NCI-H460 (cell line): ENCODE measurements around the gene FAM240A. TPM values are rescaled to one million over a fixed set of nuclear protein-coding genes. Genes with fewer than 3 reads are reported as not detected.
"Not testable (repeated sequence)": the region's sequence is repeated elsewhere in the genome, so short reads cannot be mapped to it uniquely, and the experiment has no call there.

Experiments
- DNase-seq: peaks from one replicate; pipeline ENCODE4 v3.0.0-alpha.2; 2016; ENCODE audit warnings: low read depth; ENCODE audit errors: extremely low read depth
- polyA plus RNA-seq: library from polyadenylated mRNA; depleted of rRNA; stranded (reverse); fragments of >200 nt; gene quantifications from 2 replicates; pipeline ENCODE4 v1.2.3, GENCODE V29; 2014; cell fraction: nucleus; rRNA removed
- total RNA-seq: library from RNA; depleted of rRNA; stranded (reverse); fragments of >200 nt; shearing (Covaris generic); gene quantifications from 2 replicates; pipeline ENCODE4 v1.2.3, GENCODE V29; 2014; rRNA removed

Gene FAM240A
- not detected in 2 replicates for total RNA-seq
- not detected in 2 replicates for polyA plus RNA-seq

DNA sequence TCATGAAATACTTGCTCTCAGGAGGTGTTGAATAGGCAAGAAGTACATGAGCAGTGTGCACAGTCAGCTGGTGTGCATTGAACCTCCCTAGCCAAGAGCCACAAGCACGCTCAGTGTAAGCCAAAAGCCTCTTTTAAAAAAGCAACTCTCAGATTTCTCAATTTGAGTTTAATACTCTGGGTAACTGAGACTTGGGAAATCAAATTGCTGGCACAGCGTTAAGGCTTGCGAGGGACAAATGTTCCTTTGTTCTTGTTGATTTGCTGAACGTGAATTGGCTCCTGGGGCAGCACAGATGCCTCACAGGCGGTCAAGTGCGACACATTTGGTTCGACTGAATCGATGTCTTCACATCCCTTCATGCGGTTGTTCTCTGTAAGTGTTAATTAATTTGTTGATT, at the start of gene FAM240A:
FAM240A (plus strand) TSS at position 202 of the 400 bp plus-strand sequence; CDS start at position 361, 159 bp downstream.
- DNase-seq: no peak

DNA sequence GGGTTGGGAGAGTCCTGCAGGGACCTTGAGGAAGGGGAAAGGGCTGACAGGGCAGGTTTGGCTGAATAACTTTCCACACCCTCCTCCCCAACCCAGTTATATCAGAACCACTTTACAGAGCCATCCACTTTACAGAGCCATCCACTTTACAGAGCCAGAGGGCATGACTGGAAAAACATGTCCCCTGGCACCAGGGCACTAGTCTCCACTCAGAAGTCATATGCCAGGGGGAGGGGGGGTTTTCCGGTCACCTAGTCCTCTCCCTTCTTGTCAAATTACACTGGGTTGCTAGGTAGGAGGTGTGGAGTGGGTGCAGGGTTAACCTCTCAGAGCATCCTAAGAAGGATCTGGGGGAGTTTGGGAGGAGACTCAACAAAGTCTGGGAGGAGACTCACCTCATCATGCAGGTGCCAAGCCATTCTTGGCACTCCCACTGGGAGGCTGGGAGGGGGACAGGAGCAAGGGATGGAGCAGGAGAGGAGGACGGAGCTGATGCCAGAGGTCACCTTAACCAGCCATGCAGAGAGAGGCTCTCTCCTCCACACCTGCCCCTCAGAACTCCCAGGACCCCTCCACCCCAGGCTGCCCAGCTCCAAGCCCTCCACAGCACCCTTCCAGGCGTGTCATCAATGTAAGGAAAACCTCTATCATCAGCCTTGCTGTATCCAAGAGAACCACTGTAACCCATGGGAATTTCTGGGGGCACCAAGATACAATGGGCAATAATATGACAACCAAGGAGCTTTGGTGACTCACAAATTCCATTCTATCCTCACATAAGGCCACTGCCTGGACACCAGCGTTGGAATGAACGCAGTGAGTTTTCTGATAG, 47.9 kb upstream of the FAM240A start:
- no peak for DNase-seq

DNA sequence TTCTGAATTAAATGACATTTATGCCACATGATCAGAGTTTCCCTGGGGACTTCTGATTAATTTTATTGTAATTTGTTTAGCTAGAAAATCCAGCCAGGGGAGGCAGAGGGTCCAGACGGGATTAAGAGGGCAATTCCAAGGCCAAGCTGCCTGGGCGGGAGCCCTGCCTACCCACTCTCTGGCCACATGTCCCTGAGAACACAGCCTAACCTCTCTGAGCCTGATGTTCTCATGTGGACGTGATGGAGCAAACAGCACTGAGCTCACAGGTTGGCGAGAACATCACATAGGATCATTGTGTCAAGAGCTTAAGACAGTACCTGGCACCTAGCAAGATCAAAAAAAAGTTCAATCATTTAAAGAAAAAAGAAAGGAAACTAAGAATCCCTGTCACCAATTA, 47.2 kb upstream of the FAM240A start:
- DNase-seq: no peak

DNA sequence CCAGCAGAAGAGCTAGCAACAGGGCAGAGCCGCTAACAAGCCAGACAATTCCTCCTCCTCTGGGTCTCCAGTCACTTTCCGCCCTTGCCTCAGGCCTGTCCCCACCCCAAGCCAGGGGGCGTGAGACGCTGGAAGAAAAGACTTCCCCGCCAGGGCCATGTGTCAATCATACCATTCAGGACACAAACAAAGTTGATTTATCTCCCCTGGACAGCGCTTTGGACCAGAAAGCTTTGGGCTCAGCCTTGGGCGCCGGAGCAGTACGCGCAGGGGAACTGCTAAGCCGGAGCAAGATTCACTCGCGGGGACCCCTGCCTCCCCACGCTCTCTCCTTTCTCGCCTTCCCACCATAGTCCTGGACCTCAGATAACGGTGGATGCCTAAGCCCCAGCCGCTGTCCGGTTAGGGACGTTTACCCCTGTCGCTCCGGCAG, 46.7 kb upstream of the FAM240A start:
- DNase-seq: no peak

DNA sequence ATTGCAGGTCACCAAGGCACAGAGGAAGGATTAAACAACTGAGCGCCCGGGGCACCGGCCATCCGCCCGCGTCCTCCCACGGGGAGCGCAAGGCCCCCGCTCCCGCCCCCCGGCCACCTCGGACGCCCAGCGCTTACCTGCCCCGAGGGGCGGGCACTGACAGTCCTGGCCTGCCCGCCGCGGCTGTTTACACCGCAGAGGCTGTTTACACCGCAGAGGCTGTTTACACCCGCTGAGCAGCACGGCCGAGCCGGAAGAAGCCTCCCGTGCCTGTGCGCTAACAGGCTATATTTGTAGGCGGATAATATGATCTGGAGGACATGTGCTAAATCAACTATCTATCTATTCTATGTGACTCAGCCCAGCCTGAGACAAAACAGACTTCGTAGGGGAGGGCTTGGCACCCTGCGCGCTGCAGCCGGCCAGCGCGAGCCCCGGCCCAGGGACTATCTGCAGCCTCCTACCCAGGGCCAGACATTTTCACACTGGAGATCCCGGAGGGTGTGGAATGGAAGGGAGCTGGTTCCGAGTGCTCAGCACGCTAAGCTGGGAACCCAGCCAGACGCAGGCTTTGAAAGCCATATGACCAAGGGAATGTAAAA, 46.2 kb upstream of the FAM240A start, which contains the start of gene LRRC2:
LRRC2 (minus strand) TSS at position 263 of the 602 bp plus-strand sequence. CDS start 14,711 bp downstream, outside the sequence.
- no peak for DNase-seq

DNA sequence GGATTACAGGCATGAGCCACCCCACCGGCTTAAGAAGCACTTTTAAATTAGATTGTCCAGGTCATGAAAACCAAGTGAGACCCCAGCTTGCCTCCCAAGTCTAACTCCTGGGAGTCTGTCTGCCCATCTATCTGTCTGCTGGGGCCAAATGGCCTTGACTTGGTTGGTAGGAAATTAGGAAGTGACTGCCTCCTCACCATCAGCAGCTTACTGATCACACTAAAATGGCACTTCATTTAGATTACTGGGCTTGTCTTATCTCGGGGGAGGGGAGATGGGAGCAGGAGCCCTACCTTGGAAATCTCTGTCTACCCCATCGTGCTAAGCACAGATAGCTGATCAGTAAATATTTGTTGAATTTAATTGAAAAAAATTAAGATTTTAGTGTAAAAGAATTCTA, 40.6 kb upstream of the FAM240A start:
- no peak for DNase-seq

DNA sequence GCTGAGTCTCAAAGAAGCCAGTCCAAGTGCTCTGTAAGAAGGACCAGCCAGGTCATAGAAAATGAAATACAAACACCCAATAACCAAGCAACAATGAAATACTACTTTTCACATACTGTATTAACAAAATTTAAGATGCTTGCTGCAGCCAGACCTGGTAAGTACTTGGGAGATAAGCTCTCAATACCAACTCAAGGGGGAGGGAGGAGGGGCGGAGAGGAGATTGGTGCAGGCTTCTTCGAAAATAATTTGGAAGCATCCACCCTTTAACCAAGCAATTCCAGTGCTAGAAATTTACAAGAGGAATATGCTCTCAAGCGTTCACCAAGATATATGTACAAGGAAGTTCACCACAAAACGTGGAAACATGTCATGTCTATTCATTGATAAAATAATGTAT, 38.6 kb upstream of the FAM240A start:
- DNase-seq: no peak

DNA sequence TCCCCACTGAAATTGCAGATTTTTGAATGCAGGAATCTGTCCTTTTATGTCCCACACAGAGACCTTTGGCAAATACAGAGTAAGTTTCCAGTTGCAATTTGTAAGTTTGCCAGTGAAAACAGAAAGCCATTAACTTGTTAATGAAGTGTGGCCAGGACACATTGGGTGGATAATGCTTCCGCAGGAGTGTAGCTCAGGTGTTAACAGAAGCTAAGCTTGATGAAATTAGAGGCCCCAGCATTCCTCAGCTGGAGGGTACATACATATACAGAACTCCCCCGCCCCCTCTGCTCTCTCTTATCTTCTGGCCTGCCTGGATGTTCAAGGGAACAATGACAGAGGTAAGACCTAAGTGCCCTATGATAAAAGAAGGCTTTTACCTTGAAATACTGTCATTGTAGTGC, 38.1 kb upstream of the FAM240A start:
- DNase-seq: no peak

DNA sequence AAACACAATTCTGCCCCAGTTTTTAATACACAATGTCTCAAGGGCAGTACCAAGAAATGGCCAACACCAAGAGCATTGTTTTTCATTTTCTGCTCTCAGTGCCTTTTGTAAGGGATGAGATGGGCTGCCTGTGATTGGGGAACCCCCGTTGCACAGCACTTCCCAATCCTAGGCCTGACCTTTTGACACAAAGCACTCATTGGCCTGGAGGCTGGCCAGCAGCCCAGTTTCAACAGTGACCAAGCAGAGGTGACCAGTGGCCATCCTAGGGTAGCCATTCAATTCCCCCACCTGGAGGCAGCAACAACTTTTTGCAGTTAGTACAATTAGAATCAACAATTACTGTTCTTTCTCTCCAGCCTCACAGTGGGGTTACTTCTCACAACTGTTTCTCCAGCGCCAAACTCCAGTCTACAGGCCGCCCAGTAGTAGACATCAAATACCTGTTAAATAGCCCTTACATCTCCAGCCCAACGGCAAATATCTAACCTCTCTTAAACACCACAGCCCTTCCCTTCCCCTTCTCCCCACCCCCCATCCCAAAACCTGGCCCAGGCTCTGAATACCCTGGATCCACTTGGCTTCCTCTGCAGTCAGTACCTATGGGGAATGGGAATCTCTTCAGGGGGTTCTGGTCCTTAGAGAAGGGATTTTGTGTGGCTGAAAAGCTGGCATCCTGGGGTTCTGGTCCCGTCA, 37.3 kb upstream of the FAM240A start:
- DNase-seq: no peak

DNA sequence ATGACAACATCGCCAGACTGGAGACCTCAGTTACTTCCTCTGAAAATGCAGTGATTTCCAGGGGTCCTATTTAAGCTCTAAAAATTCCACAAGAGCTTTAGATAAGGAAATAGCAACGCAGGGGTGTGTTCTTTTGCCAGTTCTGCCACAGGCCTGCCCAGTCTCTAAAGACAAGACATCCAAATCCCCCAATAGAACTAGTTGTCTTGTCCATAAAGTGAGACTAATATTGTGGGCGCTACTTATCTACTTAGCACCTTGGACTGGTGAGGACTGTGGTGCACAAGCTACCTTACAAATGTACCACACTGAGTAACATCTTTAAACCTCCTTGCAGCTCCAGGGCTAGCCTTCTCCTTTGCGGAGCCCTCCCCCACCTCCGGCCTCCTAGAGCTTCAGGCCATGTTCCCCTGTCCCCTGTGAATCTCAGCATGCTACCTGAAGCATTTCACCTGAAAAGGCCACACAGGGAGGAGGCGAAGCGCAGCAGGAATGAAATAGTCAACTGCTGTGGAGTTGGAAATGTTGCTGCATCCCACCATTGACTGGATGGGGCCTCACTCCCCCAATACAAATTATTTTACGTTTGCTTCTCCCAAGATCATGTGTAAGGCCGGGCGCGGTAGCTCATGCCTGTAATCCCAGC, 36.6 kb upstream of the FAM240A start:
- DNase-seq: no peak

DNA sequence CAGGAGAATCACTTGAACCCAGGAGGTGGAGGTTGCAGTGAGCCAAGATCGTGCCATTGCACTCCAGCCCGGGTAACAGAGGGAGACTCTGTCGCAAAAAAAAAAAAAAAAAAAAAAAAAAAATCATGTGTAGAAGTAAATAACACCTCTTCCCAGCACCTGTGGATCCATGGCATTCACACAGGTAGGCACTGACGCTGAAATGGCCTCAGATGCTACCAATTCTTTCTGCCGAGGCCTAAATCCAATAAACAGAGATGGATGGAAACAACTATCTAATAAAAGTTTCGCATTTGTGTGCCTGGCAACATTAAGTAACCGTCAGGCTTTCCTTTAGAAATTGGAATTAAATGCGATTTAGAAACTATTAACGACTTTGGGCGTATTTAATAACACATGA, 35.9 kb upstream of the FAM240A start:
- no peak for DNase-seq

DNA sequence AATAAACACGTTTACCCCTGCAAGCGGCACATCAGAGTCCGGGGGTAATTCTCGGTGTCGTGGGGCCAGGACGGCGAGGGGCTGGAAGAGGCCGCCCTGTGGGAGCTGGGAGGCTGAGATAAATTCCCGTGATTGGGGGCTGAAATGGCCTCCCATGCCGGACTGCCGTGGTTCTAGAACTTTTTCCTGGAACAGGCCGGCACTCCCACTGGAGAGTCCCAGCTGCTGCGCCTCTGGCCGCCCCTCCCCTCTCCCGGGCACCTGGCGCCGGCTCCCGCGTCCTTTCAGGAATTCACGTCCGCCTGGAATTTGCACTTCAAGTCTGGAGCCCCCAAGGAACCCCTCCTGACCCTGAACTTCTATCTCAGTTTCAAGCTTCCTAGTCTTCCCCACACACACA, 35.4 kb upstream of the FAM240A start:
- DNase-seq: no peak

DNA sequence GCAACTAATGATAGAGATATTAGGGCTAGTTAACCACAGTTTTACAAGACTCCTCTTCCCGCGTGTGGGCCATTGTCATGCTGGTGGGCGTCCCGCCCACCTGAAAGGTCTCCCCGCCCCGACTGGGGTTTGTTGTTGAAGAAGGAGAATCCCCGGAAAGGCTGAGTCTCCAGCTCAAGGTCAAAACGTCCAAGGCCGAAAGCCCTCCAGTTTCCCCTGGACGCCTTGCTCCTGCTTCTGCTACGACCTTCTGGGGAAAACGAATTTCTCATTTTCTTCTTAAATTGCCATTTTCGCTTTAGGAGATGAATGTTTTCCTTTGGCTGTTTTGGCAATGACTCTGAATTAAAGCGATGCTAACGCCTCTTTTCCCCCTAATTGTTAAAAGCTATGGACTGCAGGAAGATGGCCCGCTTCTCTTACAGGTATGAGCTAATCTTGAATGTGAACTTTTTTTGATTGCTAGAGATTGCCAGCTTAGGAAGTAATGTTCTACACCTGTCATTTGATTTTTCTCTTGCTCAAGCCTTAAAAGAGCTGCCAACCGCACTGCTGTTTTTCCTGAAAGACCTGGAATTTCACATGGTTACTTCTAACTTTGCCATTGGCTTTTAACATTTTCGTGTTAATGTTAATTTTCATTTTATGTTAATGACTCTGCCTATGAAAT, 34.6 kb upstream of the FAM240A start:
- DNase-seq: not testable (repeated sequence)

DNA sequence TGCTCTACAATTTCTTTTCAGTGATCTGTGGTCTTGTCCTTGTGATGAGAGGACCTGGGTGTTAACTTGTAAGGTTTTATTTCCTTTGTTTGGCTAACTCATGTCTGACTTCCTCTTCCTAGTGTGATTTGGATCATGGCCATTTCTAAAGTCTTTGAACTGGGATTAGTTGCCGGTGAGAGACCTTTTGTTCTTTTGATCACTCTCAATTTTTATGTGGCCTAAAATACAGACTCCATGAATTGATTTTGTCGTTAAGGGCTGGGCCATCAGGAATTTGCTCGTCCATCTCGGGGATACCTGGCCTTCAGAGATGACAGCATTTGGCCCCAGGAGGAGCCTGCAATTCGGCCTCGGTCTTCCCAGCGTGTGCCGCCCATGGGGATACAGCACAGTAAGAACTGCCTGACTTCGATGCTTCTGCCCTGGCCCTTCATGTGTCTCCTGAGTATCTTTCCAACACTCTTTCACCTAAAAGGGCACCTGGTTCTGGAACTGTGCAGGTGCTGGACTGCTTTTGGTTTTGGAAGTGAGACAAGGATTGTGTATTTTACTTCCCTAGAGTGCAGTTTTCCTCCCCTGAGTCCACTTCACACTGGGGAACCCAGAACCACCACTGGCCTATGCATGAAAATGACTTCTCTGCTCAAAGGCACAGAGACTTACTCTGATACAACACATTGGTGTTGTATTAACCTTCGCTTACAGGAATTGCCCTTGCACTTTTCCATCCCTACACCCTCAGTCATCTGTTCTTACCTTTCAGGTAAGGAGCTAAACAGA, 33.2 kb upstream of the FAM240A start:
- DNase-seq: no peak

DNA sequence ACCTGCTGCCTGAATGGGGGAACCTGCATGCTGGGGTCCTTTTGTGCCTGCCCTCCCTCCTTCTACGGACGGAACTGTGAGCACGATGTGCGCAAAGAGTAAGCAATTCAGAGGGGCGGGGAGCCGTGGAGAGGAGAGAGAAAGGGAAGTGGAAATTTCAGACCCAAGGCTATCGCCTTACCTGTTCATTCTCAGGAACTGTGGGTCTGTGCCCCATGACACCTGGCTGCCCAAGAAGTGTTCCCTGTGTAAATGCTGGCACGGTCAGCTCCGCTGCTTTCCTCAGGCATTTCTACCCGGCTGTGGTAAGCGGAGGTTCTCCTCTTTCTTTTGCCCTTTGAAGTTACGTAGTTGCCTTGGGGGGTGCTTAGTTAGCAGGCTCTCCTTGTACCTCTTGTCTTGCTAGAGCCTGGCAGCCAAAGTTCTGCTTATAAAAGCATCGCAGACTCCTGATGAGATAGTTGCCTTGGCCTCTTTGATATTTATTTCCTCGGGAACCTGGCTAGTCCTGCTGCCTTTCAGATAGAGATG, 32.5 kb upstream of the FAM240A start:
- no peak for DNase-seq

DNA sequence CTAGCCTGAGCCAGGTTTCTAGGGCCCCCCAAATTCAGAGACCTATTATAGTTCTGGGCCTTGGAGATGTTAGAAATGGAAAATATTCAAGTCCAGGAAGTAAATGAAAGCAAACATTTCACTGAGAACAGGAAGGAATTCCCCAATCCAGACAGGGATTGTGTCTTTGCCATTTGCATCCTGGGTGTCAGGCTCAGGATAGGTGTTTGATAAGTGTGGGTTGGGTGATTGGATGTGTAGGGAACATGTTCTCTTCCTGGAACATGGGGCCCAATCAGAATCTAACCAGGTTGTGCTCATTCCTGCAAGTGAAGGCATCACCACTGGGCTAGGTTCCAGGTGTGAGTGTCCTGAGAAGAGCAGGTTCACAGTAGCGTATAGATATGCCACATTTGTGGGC, 31.6 kb upstream of the FAM240A start:
- no peak for DNase-seq

DNA sequence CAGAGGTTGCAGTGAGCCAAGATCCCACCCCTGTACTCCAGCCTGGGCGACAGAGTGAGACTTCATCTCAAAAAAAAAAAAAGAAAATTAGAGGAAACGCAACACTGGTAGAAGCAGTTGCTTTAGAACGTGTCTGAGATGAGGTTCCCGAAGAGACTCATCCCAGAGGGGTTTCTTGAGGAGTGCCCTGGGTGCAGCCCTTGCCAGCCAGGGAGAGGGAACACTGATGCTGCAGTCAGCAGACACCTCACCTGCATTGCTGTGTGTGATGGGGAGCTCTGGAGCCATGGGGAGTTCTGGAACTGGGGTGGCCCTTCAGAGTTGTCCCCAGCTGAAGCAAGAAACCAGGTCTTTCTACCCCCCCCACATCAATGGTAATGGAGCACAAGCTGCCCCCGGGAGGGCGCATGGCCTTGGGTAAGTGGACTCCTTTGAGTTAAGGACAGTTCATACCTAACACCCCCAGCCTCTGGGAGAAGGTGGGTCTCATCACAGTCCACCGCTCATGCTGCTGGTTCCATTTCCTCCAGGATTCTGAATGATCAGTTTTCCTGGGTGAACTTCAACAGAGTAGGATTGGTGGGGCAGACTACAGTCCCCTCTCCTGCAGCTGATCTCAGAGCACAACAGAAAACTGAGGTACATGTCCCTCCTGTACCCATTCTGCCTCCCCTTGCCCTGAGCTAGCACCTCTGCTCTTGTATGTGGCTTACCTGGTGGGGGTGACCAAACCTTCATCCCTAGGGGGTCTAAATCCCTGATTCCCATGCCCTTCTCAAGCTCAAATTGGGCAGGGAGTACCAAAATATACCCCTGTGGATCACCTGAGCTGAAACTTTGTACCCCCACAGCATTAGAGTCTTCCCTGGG, 27.5 kb upstream of the FAM240A start:
- DNase-seq: no peak
